HEK293 (cell line): ENCODE data around the gene NRP2.

ENCODE experiments used
- CTCF ChIP-seq: fragments of 450-650 bp; formaldehyde crosslinking; IDR thresholded peaks from 2 replicates; pipeline ENCODE4 v1.5.1; 2016; ENCODE audit warnings: missing biosample characterization, missing genetic modification characterization
- KLF9 ChIP-seq: fragments of 450-650 bp; formaldehyde crosslinking; IDR thresholded peaks from 2 replicates; pipeline ENCODE4 v1.5.1; 2016; ENCODE audit warnings: missing biosample characterization, missing genetic modification characterization, low read depth
- ZBTB1 ChIP-seq: fragments of 450-650 bp; formaldehyde crosslinking; IDR thresholded peaks from 2 replicates; pipeline ENCODE4 v1.5.1; 2016; ENCODE audit warnings: missing biosample characterization, missing genetic modification characterization
- ZFHX2 ChIP-seq: fragments of 450-650 bp; formaldehyde crosslinking; conservative IDR thresholded peaks from 2 replicates; pipeline ENCODE4 v1.5.1; 2016; ENCODE audit warnings: missing biosample characterization, missing genetic modification characterization
- ZNF433 ChIP-seq: fragments of 450-650 bp; formaldehyde crosslinking; IDR thresholded peaks from 2 replicates; pipeline ENCODE4 v1.5.1; 2016; ENCODE audit warnings: missing biosample characterization, missing genetic modification characterization, low read depth
- ZNF514 ChIP-seq: fragments of 450-650 bp; formaldehyde crosslinking; IDR thresholded peaks from 2 replicates; pipeline ENCODE4 v1.5.1; 2016; ENCODE audit warnings: missing biosample characterization, missing genetic modification characterization
- TF ChIP-seq, protein P1 (sequence below): fragments of 450-650 bp; formaldehyde crosslinking; IDR thresholded peaks from 2 replicates; pipeline ENCODE4 v1.5.1; 2016; ENCODE audit warnings: missing biosample characterization, missing genetic modification characterization
- TF ChIP-seq, protein P2 (sequence below): fragments of 450-650 bp; formaldehyde crosslinking; IDR thresholded peaks from 2 replicates; pipeline ENCODE4 v1.5.1; 2016; ENCODE audit warnings: missing biosample characterization, missing genetic modification characterization
- TF ChIP-seq, protein P3 (sequence below): fragments of 450-650 bp; formaldehyde crosslinking; IDR thresholded peaks from 2 replicates; pipeline ENCODE4 v1.5.1; 2016; ENCODE audit warnings: missing biosample characterization, missing genetic modification characterization

DNA sequence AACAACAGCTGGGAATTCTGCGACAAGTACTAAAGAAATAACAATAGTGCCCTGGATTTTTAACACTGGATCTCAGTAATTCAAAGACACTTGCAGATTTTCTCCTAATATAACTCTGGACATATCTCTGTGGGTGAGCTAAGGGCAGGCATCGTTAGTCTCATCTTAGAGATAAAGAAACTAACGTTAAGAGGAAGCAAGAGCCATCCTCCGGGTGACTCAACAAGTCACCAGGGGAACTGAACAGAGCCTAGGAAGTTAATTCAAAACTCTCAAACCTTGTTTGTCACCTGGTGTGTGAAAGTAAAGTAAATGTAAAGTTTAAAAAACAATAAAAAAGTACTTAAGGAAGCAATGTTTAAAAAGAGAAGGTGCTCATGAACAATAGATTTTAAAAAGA, 41.6 kb upstream of the NRP2 start:
- no peak for TF ChIP-seq ZNF433 (tag by site-specific recombination)
- TF ChIP-seq KLF9, result no peak
- TF ChIP-seq, protein P1, sequence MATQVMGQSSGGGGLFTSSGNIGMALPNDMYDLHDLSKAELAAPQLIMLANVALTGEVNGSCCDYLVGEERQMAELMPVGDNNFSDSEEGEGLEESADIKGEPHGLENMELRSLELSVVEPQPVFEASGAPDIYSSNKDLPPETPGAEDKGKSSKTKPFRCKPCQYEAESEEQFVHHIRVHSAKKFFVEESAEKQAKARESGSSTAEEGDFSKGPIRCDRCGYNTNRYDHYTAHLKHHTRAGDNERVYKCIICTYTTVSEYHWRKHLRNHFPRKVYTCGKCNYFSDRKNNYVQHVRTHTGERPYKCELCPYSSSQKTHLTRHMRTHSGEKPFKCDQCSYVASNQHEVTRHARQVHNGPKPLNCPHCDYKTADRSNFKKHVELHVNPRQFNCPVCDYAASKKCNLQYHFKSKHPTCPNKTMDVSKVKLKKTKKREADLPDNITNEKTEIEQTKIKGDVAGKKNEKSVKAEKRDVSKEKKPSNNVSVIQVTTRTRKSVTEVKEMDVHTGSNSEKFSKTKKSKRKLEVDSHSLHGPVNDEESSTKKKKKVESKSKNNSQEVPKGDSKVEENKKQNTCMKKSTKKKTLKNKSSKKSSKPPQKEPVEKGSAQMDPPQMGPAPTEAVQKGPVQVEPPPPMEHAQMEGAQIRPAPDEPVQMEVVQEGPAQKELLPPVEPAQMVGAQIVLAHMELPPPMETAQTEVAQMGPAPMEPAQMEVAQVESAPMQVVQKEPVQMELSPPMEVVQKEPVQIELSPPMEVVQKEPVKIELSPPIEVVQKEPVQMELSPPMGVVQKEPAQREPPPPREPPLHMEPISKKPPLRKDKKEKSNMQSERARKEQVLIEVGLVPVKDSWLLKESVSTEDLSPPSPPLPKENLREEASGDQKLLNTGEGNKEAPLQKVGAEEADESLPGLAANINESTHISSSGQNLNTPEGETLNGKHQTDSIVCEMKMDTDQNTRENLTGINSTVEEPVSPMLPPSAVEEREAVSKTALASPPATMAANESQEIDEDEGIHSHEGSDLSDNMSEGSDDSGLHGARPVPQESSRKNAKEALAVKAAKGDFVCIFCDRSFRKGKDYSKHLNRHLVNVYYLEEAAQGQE (tag by site-specific recombination), result no peak
- TF ChIP-seq, protein P2, sequence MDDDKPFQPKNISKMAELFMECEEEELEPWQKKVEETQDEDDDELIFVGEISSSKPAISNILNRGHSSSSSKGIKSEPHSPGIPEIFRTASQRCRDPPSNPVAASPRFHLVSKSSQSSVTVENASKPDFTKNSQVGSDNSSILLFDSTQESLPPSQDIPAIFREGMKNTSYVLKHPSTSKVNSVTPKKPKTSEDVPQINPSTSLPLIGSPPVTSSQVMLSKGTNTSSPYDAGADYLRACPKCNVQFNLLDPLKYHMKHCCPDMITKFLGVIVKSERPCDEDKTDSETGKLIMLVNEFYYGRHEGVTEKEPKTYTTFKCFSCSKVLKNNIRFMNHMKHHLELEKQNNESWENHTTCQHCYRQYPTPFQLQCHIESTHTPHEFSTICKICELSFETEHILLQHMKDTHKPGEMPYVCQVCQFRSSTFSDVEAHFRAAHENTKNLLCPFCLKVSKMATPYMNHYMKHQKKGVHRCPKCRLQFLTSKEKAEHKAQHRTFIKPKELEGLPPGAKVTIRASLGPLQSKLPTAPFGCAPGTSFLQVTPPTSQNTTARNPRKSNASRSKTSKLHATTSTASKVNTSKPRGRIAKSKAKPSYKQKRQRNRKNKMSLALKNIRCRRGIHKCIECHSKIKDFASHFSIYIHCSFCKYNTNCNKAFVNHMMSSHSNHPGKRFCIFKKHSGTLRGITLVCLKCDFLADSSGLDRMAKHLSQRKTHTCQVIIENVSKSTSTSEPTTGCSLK (tag by site-specific recombination), result no peak
- no peak for TF ChIP-seq ZBTB1 (tag by site-specific recombination)
- TF ChIP-seq CTCF (tag by site-specific recombination), result no peak
- TF ChIP-seq, protein P3, sequence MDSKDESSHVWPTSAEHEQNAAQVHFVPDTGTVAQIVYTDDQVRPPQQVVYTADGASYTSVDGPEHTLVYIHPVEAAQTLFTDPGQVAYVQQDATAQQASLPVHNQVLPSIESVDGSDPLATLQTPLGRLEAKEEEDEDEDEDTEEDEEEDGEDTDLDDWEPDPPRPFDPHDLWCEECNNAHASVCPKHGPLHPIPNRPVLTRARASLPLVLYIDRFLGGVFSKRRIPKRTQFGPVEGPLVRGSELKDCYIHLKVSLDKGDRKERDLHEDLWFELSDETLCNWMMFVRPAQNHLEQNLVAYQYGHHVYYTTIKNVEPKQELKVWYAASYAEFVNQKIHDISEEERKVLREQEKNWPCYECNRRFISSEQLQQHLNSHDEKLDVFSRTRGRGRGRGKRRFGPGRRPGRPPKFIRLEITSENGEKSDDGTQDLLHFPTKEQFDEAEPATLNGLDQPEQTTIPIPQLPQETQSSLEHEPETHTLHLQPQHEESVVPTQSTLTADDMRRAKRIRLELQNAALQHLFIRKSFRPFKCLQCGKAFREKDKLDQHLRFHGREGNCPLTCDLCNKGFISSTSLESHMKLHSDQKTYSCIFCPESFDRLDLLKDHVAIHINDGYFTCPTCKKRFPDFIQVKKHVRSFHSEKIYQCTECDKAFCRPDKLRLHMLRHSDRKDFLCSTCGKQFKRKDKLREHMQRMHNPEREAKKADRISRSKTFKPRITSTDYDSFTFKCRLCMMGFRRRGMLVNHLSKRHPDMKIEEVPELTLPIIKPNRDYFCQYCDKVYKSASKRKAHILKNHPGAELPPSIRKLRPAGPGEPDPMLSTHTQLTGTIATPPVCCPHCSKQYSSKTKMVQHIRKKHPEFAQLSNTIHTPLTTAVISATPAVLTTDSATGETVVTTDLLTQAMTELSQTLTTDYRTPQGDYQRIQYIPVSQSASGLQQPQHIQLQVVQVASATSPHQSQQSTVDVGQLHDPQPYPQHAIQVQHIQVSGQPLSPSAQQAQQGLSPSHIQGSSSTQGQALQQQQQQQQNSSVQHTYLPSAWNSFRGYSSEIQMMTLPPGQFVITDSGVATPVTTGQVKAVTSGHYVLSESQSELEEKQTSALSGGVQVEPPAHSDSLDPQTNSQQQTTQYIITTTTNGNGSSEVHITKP (tag by site-specific recombination), result no peak
- TF ChIP-seq ZFHX2 (tag by site-specific recombination), result no peak
- no peak for TF ChIP-seq ZNF514
